GM12878 (cell line): ENCODE results near the gene HNRNPF. TPM values are rescaled to one million over a fixed set of nuclear protein-coding genes. Genes with fewer than 3 reads are reported as not detected.

Source experiments
- ATAC-seq: fragments of 200-7000 bp; cut with Tn5 transposase; 3 replicates; pipeline ENCODE4 v1.9.1; 2020; ENCODE audit warnings: mild to moderate bottlenecking, moderate library complexity
- BruUV-seq: library from RNA; stranded (reverse); fragments of 400-500 nt; replicated peaks from 2 replicates; lab custom pipeline; 2021; lab: Mats Ljungman, UMichigan
- CTCF ChIA-PET: fragments of 300-600 bp; sonication (Branson Sonifier 250); formaldehyde crosslinking; extraction: SDS; loops from one replicate; lab custom pipeline; 2021; ENCODE audit warnings: inconsistent platforms; lab: Yijun Ruan, JAX
- POLR2A ChIA-PET: fragments of 350-600 bp; formaldehyde crosslinking; extraction: SDS; loops from one replicate; lab custom pipeline; 2021; ENCODE audit warnings: inconsistent platforms; lab: Charles Lee
- RAD21 ChIA-PET: fragments of 300-600 bp; sonication (Branson Sonifier 250); formaldehyde crosslinking; loops from one replicate; lab custom pipeline; 2023; ENCODE audit warnings: antibody characterized with exemption; ENCODE audit not compliant: unreplicated experiment; lab: Charles Lee
- SMC1A ChIA-PET: fragments of 300-600 bp; sonication (Branson Sonifier 250); formaldehyde crosslinking; loops from one replicate; lab custom pipeline; 2023; ENCODE audit not compliant: unreplicated experiment, uncharacterized antibody; lab: Charles Lee
- DNase-seq: peaks from one replicate; pipeline ENCODE4 v3.0.0-alpha.2; 2011; ENCODE audit warnings: low read depth, low spot score
- FAIRE-seq: peaks from 3 replicates; lab custom pipeline; 2011; peaks lifted over from hg19 to GRCh38; lab: Jason Lieb, UNC
- H2AFZ ChIP-seq: 2 replicates; pipeline ENCODE4 v1.6.0; 2011; ENCODE audit warnings: low read depth, low read length, control low read depth; ENCODE audit not compliant: control insufficient read depth
- H3K27ac ChIP-seq: 2 replicates; pipeline ENCODE4 v1.5.1; 2011; ENCODE audit warnings: control low read depth; ENCODE audit not compliant: control insufficient read depth, insufficient read depth
- H3K27me3 ChIP-seq, 2 experiments: replicated peaks in 1 of 2; 2 replicates each; pipeline versions ENCODE4 v1.6.0 to v1.6.1; 2011; ENCODE audit warnings: low read length in 1 of 2; ENCODE audit not compliant: control insufficient read depth in 2 of 2, insufficient read depth in 2 of 2
- H3K36me3 ChIP-seq, 2 experiments: 2 replicates each; pipeline ENCODE4 v1.5.1; 2011; ENCODE audit warnings: low read length in 1 of 2; ENCODE audit not compliant: control insufficient read depth in 2 of 2, insufficient read depth in 2 of 2
- H3K4me1 ChIP-seq: 2 replicates; pipeline ENCODE4 v1.6.1; 2011; ENCODE audit warnings: mild to moderate bottlenecking, low read length, moderate library complexity, mixed read lengths; ENCODE audit not compliant: control insufficient read depth, insufficient read depth
- H3K4me2 ChIP-seq: 2 replicates; pipeline ENCODE4 v1.6.0; 2011; ENCODE audit warnings: control low read depth; ENCODE audit not compliant: control insufficient read depth, insufficient read depth
- H3K4me3 ChIP-seq: fragments of 200-600 bp; sonication (generic); 2 replicates; pipeline ENCODE4 v1.5.1; 2016
- H3K79me2 ChIP-seq: 2 replicates; pipeline ENCODE4 v1.6.0; 2011; ENCODE audit warnings: low read length; ENCODE audit not compliant: control insufficient read depth, insufficient read depth
- H3K9ac ChIP-seq: 2 replicates; pipeline ENCODE4 v1.8.0; 2011; ENCODE audit warnings: low read length, control low read depth, mixed read lengths; ENCODE audit not compliant: control insufficient read depth, insufficient read depth
- H3K9me3 ChIP-seq: replicated peaks from 3 replicates; pipeline ENCODE4 v1.5.1; 2011; ENCODE audit warnings: mild to moderate bottlenecking, low read length; ENCODE audit not compliant: control insufficient read depth, insufficient read depth
- H4K20me1 ChIP-seq: 2 replicates; pipeline ENCODE4 v1.6.0; 2011; ENCODE audit not compliant: control insufficient read depth, insufficient read depth
- BCL3 ChIP-seq: IDR thresholded peaks from 2 replicates; pipeline ENCODE4 v1.6.1; 2011; ENCODE audit warnings: borderline replicate concordance, low read depth, mild to moderate bottlenecking, moderate library complexity, low read length; ENCODE audit not compliant: insufficient read depth, poor library complexity, severe bottlenecking
- CHD1 ChIP-seq: IDR thresholded peaks from 2 replicates; pipeline ENCODE4 v1.6.1; 2012; ENCODE audit warnings: low read depth, low read length, improper control_type of control experiment
- HDAC6 ChIP-seq: fragments of 200-600 bp; sonication (generic); IDR thresholded peaks from one replicate; pipeline ENCODE4 v1.8.0; 2017; ENCODE audit warnings: antibody characterized with exemption; ENCODE audit not compliant: unreplicated experiment
- KAT2A ChIP-seq: conservative IDR thresholded peaks from 2 replicates; pipeline ENCODE4 v1.6.1; 2011; ENCODE audit warnings: low read depth, low read length; ENCODE audit not compliant: control insufficient read depth
- MTA3 ChIP-seq: IDR thresholded peaks from 2 replicates; pipeline ENCODE4 v1.6.1; 2012; ENCODE audit warnings: low read length, inconsistent platforms, borderline replicate concordance
- NRF1 ChIP-seq: conservative IDR thresholded peaks from 2 replicates; pipeline ENCODE4 v1.6.1; 2011; ENCODE audit warnings: mild to moderate bottlenecking, low read depth, low read length, improper control_type of control experiment
- PAX8 ChIP-seq: fragments of 450-650 bp; IDR thresholded peaks from 2 replicates; pipeline ENCODE4 v1.6.1; 2017; ENCODE audit warnings: mild to moderate bottlenecking, moderate library complexity
- PKNOX1 ChIP-seq: fragments of 450-650 bp; IDR thresholded peaks from 2 replicates; pipeline ENCODE4 v1.6.1; 2016; ENCODE audit warnings: mild to moderate bottlenecking
- POLR2A ChIP-seq: IDR thresholded peaks from 2 replicates; pipeline ENCODE4 v1.6.1; 2011; ENCODE audit warnings: low read depth, mild to moderate bottlenecking, low read length
- RAD21 ChIP-seq: IDR thresholded peaks from 2 replicates; pipeline ENCODE4 v1.6.1; 2011; ENCODE audit warnings: mild to moderate bottlenecking, low read depth, low read length, moderate library complexity; ENCODE audit not compliant: insufficient read depth
- RAD51 ChIP-seq: fragments of 450-650 bp; IDR thresholded peaks from 2 replicates; pipeline ENCODE4 v1.6.1; 2016; ENCODE audit warnings: moderate library complexity, mild to moderate bottlenecking, inconsistent platforms
- SMAD1 ChIP-seq: fragments of 450-650 bp; IDR thresholded peaks from 2 replicates; pipeline ENCODE4 v1.6.1; 2018; ENCODE audit warnings: mild to moderate bottlenecking, low read depth; ENCODE audit not compliant: partially characterized antibody
- STAT1 ChIP-seq: fragments of 450-650 bp; conservative IDR thresholded peaks from 2 replicates; pipeline ENCODE4 v1.6.1; 2014; ENCODE audit warnings: antibody characterized with exemption, mild to moderate bottlenecking
- TAF1 ChIP-seq: IDR thresholded peaks from 2 replicates; pipeline ENCODE4 v1.6.1; 2011; ENCODE audit warnings: mild to moderate bottlenecking, low read depth, low read length, borderline replicate concordance
- TARDBP ChIP-seq: IDR thresholded peaks from 2 replicates; pipeline ENCODE4 v1.6.1; 2016; ENCODE audit warnings: borderline replicate concordance
- TCF12 ChIP-seq: IDR thresholded peaks from 2 replicates; pipeline ENCODE4 v1.6.1; 2011; ENCODE audit warnings: low read depth, mild to moderate bottlenecking, low read length
- TCF7 ChIP-seq: IDR thresholded peaks from 2 replicates; pipeline ENCODE4 v1.6.1; 2014; ENCODE audit warnings: antibody characterized with exemption, borderline replicate concordance
- ZBED1 ChIP-seq: IDR thresholded peaks from 2 replicates; pipeline ENCODE4 v1.6.1; 2016; ENCODE audit warnings: borderline replicate concordance
- ZNF217 ChIP-seq: fragments of 450-650 bp; IDR thresholded peaks from 2 replicates; pipeline ENCODE4 v1.6.1; 2017; ENCODE audit warnings: antibody characterized with exemption, mild to moderate bottlenecking
- ZZZ3 ChIP-seq: IDR thresholded peaks from 2 replicates; pipeline ENCODE4 v1.6.1; 2011; ENCODE audit warnings: low read depth; ENCODE audit not compliant: control insufficient read depth, insufficient read length
- WGBS: methylation state at CpG from one replicate; pipeline ENCODE4 v1.1.6; 2016; ENCODE audit warnings: low lambda C conversion rate; ENCODE audit not compliant: insufficient replicate concordance, insufficient coverage; ENCODE audit errors: missing lambda C conversion rate; 5-methylcytosine and 5-hydroxymethylcytosine counted together
- in situ Hi-C: fragments of 300-500 bp; cut with MboI; formaldehyde crosslinking; loops from 9 replicates; pipeline ENCODE4 v1.14.3; 2018; ENCODE audit warnings: mixed read lengths
- intact Hi-C: fragments of 100-400 bp; cut with micrococcal nuclease; formaldehyde crosslinking; loops from one replicate; pipeline ENCODE4 v1.14.2; 2022; ENCODE audit not compliant: unreplicated experiment
- polyA plus RNA-seq, 11 experiments: library from polyadenylated mRNA; depleted of rRNA in 4 of 11; unstranded in 6 of 11; stranded (reverse) in 5 of 11; fragments of >200 nt; fragmentation: Nextera tagmentation in 4 of 11; fragmentation: Illumina TruSeq in 1 of 11; extraction: Ambion mirVana in 4 of 11; extraction: Trizol in 1 of 11; gene quantifications; 1 replicate in 1 of 11; 2 replicates in 10 of 11; pipeline versions ENCODE4 v1.2.1 to v1.2.3, GENCODE V29; 2011 to 2016; ENCODE audit warnings: inconsistent platforms in 2 of 11, missing spikeins in 2 of 11, low read depth in 1 of 11
- total RNA-seq, 4 experiments: library from RNA; depleted of rRNA in 3 of 4; stranded (reverse); fragments of >200 nt in 3 of 4; fragmentation: Illumina TruSeq in 1 of 4; extraction: Trizol in 1 of 4; gene quantifications; 2 replicates each; pipeline versions ENCODE4 v1.2.1 to v1.2.3, GENCODE V29; 2013 to 2021
- TF ChIP-seq, protein P1 (sequence below): IDR thresholded peaks from 2 replicates; pipeline ENCODE4 v1.6.1; 2012; ENCODE audit warnings: low read length, inconsistent platforms

HNRNPF gene
- total and polyA plus RNA-seq, 10 of the 15 experiments (the other 5 are each of a cell fraction or from before 2014, with no cell fraction given): 156 to 373 (median 293) TPM

GRCh38 chr10:43420369-43421200 is 11.6 kb upstream of the HNRNPF start:
- no peaks in the 10 kb centered on the region; the same call in 2 of the 3 replicates for H3K9me3 ChIP-seq
- FAIRE-seq (peak; percentile 61), ATAC-seq (peak; percentile 88), DNase-seq (no peak)
- peaks cover 21% of the 10 kb centered on the region for H3K4me1 ChIP-seq
- H3K36me3 ChIP-seq: no peaks in the 10 kb centered on the region
- no peaks in the 10 kb centered on the region for H3K27me3 ChIP-seq
- H4K20me1 ChIP-seq: no peaks in the 10 kb centered on the region
- peak overlapping the region; percentile 82 for H3K4me3 ChIP-seq
- WGBS: 1% methylated on average over 61 of the region's 63 CpGs
- ChIA-PET POLR2A (interaction anchor here (1.3 kb wide), 1 partner anchor 13 kb away, joined by 3 read pairs; no protein-coding TSS in a partner anchor), RAD21 (interaction anchor here (0.6 to 0.7 kb wide), 2 partner anchors 14 to 15 kb away, joined by 3 read pairs; no protein-coding TSS in a partner anchor), CTCF (interaction anchor here (0.6 to 1.7 kb wide), 4 partner anchors 11 to 889 kb away, joined by 3 to 4 read pairs (median 3); no protein-coding TSS in a partner anchor), SMC1A (interaction anchor here (0.8 to 2.8 kb wide), 4 partner anchors 10 to 115 kb away, joined by 3 to 18 read pairs (median 3); partner anchors contain the start of gene HNRNPF)
- BruUV-seq: no TSS peak
- peak overlapping the region; percentile 64 for H3K27ac ChIP-seq
- in situ Hi-C loops: loop anchor here (25.0 kb wide), 3 partner anchors 283 to 783 kb away; partner anchors contain the start of genes CSGALNACT2 and ZNF33B
- H3K9ac ChIP-seq: peak overlapping the region; percentile 67
- intact Hi-C loops: loop anchor here (2.0 kb wide), 1 partner anchor 16 kb away; no protein-coding TSS in a partner anchor
- peak overlapping the region; percentile 76 for H2AFZ ChIP-seq
- H3K79me2 ChIP-seq: no peaks in the 10 kb centered on the region
- H3K4me2 ChIP-seq: peak overlapping the region; percentile 79
- 0 out of 2 replicates have a peak, but pooled peaks have one; percentile 54 for TF ChIP-seq STAT1
- no peak for TF ChIP-seq RAD21
- no peak for TF ChIP-seq TCF7
- TF ChIP-seq, protein P1, sequence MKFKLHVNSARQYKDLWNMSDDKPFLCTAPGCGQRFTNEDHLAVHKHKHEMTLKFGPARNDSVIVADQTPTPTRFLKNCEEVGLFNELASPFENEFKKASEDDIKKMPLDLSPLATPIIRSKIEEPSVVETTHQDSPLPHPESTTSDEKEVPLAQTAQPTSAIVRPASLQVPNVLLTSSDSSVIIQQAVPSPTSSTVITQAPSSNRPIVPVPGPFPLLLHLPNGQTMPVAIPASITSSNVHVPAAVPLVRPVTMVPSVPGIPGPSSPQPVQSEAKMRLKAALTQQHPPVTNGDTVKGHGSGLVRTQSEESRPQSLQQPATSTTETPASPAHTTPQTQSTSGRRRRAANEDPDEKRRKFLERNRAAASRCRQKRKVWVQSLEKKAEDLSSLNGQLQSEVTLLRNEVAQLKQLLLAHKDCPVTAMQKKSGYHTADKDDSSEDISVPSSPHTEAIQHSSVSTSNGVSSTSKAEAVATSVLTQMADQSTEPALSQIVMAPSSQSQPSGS: no peak
- no peak for TF ChIP-seq HDAC6
- TF ChIP-seq TCF12: no peak
- no peak for TF ChIP-seq ZZZ3
- TF ChIP-seq POLR2A: peak; percentile 76
- peak; percentile 71 for TF ChIP-seq TAF1
- TF ChIP-seq ZNF217: peak; percentile 30; the same call in 1 of the 2 replicates
- TF ChIP-seq PAX8: no peak
- TF ChIP-seq RAD51: 0 out of 2 replicates have a peak, but pooled peaks have one; percentile 26
- 0 out of 2 replicates have a peak, but pooled peaks have one; percentile 4 for TF ChIP-seq NRF1
- no peak for TF ChIP-seq KAT2A
- TF ChIP-seq ZBED1: no peak
- TF ChIP-seq SMAD1: no peak
- no peak for TF ChIP-seq MTA3
- TF ChIP-seq CHD1: 0 out of 2 replicates have a peak, but pooled peaks have one; percentile 50
- no peak for TF ChIP-seq PKNOX1
- no peak for TF ChIP-seq BCL3
- TF ChIP-seq TARDBP: no peak
